KMS-11 (cell line): ENCODE data around the gene THAP7.

Experiments
- H2AFZ ChIP-seq: fragments of 200-600 bp; sonication (generic); 2 replicates; pipeline ENCODE4 v1.6.1; 2016; ENCODE audit warnings: antibody characterized with exemption, mixed run types, low read depth
- H3K27ac ChIP-seq: fragments of 200-600 bp; sonication (generic); 2 replicates; pipeline ENCODE4 v1.6.1; 2016; ENCODE audit warnings: mild to moderate bottlenecking, mixed run types
- H3K27me3 ChIP-seq: fragments of 200-600 bp; sonication (generic); 2 replicates; pipeline ENCODE4 v1.6.1; 2017; ENCODE audit warnings: mild to moderate bottlenecking, low read depth, mixed run types, moderate library complexity; ENCODE audit not compliant: insufficient read depth
- H3K36me3 ChIP-seq: fragments of 200-600 bp; sonication (generic); 2 replicates; pipeline ENCODE4 v1.6.1; 2017; ENCODE audit warnings: mild to moderate bottlenecking, mixed run types; ENCODE audit not compliant: insufficient read depth
- H3K4me1 ChIP-seq: fragments of 200-600 bp; sonication (generic); 2 replicates; pipeline ENCODE4 v1.6.1; 2016; ENCODE audit warnings: mild to moderate bottlenecking, low read depth, mixed run types; ENCODE audit not compliant: poor library complexity, severe bottlenecking
- H3K4me2 ChIP-seq: fragments of 200-600 bp; sonication (generic); 2 replicates; pipeline ENCODE4 v1.7.0; 2016; ENCODE audit warnings: mild to moderate bottlenecking, mixed run types
- H3K4me3 ChIP-seq: fragments of 200-600 bp; sonication (generic); IDR thresholded peaks from 2 replicates; pipeline ENCODE4 v1.6.1; 2017; ENCODE audit warnings: low read depth, low read length, mixed read lengths; ENCODE audit not compliant: insufficient read depth
- H3K79me2 ChIP-seq: fragments of 200-600 bp; sonication (generic); 2 replicates; pipeline ENCODE4 v1.6.1; 2016; ENCODE audit warnings: low read depth, mixed run types; ENCODE audit not compliant: insufficient read depth
- H3K9ac ChIP-seq: fragments of 200-600 bp; sonication (generic); 2 replicates; pipeline ENCODE4 v1.6.1; 2016; ENCODE audit warnings: mild to moderate bottlenecking, mixed run types
- H4K20me1 ChIP-seq: fragments of 200-600 bp; sonication (generic); 2 replicates; pipeline ENCODE4 v1.6.1; 2016; ENCODE audit warnings: mild to moderate bottlenecking, mixed run types; ENCODE audit not compliant: insufficient read depth
- TF ChIP-seq, protein P1 (sequence below): fragments of 200-600 bp; sonication (generic); conservative IDR thresholded peaks from 2 replicates; pipeline ENCODE4 v1.6.1; 2017; ENCODE audit warnings: low read depth, mild to moderate bottlenecking, antibody characterized with exemption, low read length, moderate library complexity, mixed read lengths

Gene THAP7

DNA sequence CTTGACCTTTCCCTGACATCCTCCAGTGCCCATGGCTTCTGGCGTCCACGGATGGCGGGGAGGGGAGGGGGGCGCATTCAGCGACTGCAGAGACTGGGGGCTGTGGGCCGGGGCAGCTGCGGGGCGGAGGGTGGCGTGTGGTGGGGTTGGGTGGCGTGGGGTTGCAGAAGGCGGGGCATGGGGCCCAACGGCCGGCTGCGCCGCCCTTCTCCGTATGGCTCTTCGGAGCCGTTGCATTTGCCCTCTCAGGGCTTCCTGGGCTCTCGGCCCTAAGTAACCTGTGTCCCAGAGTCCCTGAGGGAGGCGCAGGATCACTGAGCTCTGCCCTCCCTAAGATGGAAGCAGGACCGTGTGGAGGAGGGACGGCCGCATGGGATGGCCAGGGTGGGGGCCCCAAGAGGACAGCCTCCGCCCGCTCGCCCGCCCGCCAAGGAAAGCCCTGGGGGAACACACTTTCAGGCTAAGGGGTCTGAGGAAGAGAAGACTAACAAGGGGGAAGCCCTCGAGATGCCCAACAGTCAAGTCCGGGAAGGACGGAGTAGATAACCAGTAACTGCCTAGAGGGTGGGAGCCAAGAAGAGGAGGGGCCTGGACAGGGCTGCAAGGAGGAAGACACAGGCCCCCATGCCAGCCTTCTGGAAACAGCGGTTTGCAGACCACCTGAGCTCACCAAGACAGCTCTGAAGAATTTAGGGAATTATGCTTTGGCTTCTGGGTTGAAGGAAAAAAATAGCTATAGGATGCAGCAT is 44.1 kb downstream of the THAP7 start:
- Histone ChIP-seq H3K4me2 (no peak overlapping the region), H3K27me3 (no peaks in the 10 kb centered on the region), H3K27ac (no peak overlapping the region), H4K20me1 (no peaks in the 10 kb centered on the region), H3K79me2 (no peaks in the 10 kb centered on the region; the same call in 1 of the 2 replicates), H3K4me1 (peaks cover 5% of the 10 kb centered on the region), H3K4me3 (no peak overlapping the region), H2AFZ (no peak overlapping the region), H3K36me3 (no peaks in the 10 kb centered on the region), H3K9ac (no peak overlapping the region)
- TF ChIP-seq, protein P1, sequence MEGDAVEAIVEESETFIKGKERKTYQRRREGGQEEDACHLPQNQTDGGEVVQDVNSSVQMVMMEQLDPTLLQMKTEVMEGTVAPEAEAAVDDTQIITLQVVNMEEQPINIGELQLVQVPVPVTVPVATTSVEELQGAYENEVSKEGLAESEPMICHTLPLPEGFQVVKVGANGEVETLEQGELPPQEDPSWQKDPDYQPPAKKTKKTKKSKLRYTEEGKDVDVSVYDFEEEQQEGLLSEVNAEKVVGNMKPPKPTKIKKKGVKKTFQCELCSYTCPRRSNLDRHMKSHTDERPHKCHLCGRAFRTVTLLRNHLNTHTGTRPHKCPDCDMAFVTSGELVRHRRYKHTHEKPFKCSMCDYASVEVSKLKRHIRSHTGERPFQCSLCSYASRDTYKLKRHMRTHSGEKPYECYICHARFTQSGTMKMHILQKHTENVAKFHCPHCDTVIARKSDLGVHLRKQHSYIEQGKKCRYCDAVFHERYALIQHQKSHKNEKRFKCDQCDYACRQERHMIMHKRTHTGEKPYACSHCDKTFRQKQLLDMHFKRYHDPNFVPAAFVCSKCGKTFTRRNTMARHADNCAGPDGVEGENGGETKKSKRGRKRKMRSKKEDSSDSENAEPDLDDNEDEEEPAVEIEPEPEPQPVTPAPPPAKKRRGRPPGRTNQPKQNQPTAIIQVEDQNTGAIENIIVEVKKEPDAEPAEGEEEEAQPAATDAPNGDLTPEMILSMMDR = no peak

DNA sequence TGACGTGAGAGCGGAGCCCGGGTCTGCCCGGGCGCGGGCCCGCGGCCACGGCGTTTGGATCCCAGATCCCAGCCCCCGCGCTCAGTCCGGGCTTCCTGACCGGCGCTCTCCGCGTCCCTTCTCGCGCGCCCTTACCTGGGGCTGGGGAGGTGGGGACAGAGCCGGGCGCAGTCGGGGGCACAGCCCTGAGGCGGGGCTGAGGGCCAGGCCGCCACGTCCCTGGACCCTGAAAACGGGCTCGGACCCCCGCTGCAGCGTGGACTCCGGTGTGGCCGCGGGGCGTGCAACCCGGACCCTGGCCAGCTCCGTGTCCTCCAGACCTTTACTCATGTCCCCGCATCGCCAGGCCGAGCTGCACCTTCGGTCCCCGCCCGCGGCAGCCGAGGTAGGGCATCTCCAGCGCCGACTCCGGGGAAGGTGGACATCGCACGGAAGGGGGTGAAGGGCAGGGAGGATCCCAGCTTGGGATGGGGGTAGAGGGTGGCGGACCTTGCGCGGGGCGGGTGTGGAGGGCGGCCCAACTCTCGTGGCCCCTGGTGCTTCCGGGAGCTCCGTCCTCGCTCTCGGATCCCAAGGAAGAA is 44.7 kb downstream of the THAP7 start:
- Histone ChIP-seq H2AFZ (no peak overlapping the region), H3K4me2 (no peak overlapping the region), H3K4me1 (peaks cover 5% of the 10 kb centered on the region), H3K27me3 (no peaks in the 10 kb centered on the region), H3K27ac (no peak overlapping the region), H3K4me3 (no peak overlapping the region), H3K36me3 (no peaks in the 10 kb centered on the region; the same call in 1 of the 2 replicates), H3K9ac (no peak overlapping the region), H4K20me1 (no peaks in the 10 kb centered on the region), H3K79me2 (no peaks in the 10 kb centered on the region; the same call in 1 of the 2 replicates)
- TF ChIP-seq, protein P1 = no peak

DNA sequence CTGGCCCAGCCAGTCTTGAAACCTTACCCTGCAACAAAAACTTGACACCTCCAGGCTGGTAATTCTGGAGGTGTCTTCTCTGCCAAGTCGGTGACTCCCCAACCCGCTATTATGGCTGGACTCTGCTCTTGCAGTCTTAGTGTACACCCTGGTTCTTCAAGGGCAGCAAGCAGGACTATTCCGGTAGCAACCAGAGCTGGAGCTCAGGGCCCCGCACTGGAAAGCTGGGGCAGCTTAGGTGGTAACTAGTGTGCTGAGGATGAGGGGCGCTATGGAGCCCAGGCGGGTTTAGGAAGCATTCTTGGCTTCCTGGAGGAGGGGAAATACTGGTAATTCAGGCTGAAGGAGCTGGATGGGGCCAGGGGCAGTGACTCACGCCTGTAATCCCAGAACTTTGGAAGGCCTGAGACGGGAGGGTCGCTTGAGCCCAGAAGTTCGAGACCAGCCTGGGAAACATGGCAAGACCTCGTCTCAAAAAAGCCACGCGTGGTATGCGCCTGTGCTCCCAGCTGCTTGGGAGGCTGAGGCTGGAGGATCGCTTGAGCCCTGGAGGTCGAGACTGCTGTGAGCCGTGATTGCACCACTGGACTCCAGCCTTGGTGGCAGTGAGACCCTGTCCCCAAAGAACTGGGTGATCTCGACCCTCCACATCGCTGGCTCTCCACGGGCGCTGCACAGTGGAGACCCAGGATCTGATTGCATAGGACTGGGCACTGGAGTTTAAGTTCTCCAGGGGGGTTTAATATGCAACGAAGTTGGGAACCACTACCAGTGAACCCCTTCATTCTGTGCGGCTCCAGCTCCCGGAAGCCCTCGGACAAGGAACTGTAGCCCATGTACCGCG is 45.4 kb downstream of the THAP7 start:
- no peaks in the 10 kb centered on the region; the same call in 1 of the 2 replicates for H3K79me2 ChIP-seq
- H3K4me3 ChIP-seq = no peak overlapping the region
- no peaks in the 10 kb centered on the region for H3K27me3 ChIP-seq
- TF ChIP-seq, protein P1 = no peak
- peaks cover 1% of the 10 kb centered on the region for H3K4me1 ChIP-seq
- H2AFZ ChIP-seq = no peak overlapping the region
- no peaks in the 10 kb centered on the region; the same call in 1 of the 2 replicates for H3K36me3 ChIP-seq
- H4K20me1 ChIP-seq = no peaks in the 10 kb centered on the region; the same call in 1 of the 2 replicates
- no peak overlapping the region for H3K9ac ChIP-seq
- H3K27ac ChIP-seq = no peak overlapping the region
- H3K4me2 ChIP-seq = no peak overlapping the region

DNA sequence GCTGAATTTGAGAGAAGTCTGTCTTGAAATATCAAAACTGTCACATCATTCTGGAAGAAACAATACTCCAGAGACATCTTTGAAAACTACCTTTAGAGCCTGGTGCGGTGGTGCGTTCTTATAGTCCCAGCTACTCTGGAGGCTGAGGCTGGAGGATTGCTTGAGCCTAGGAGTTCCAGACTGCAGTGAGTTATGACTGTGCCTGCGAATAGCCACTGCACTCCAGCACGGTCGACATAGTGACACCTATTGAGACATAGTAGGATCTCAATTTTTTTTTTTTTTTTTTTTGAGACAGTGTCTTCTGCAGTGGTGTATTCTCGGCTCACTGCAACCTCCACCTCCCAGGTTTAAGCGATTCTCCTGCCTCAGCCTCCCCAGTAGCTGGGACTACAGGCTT is 46.4 kb downstream of the THAP7 start:
- TF ChIP-seq, protein P1 = no peak
- H2AFZ ChIP-seq = no peak overlapping the region
- H3K9ac ChIP-seq = no peak overlapping the region
- H3K27me3 ChIP-seq = no peaks in the 10 kb centered on the region
- no peaks in the 10 kb centered on the region; the same call in 1 of the 2 replicates for H4K20me1 ChIP-seq
- H3K36me3 ChIP-seq = no peaks in the 10 kb centered on the region; the same call in 1 of the 2 replicates
- H3K4me3 ChIP-seq = no peak overlapping the region
- no peak overlapping the region for H3K4me2 ChIP-seq
- H3K27ac ChIP-seq = no peak overlapping the region
- H3K4me1 ChIP-seq = no peaks in the 10 kb centered on the region
- peaks cover 4% of the 10 kb centered on the region; the same call in 1 of the 2 replicates for H3K79me2 ChIP-seq
